Measurements from ENCODE around the gene CCL2.
A peak's percentile ranks its signal among the peaks of the same experiment; 100 is the strongest.
"Not testable (repeated sequence)": the region's sequence is repeated elsewhere in the genome, so short reads cannot be mapped to it uniquely, and the experiment has no call there.

Gene CCL2

GRCh38 chr17:34254651-34255380 is at the start of gene CCL2:
Gene CCL2, plus strand, starts transcription at chr17:34255285. Its CDS starts 65 bp downstream, at chr17:34255350.
- peak; percentile 4 for DNase-seq

- DNase-seq, result no peak
These were observed 49.7 kb upstream of the CCL2 start for GRCh38 chr17:34205401-34205800.

- DNase-seq, result no peak
These were observed 48.5 kb upstream of the CCL2 start for GRCh38 chr17:34206569-34206968.

- DNase-seq, result no peak
These were observed 47.5 kb upstream of the CCL2 start for GRCh38 chr17:34207572-34207971.

GRCh38 chr17:34218748-34219147 is 36.3 kb upstream of the CCL2 start:
- no peak for DNase-seq

GRCh38 chr17:34219405-34219804 is 35.7 kb upstream of the CCL2 start:
- DNase-seq, result no peak

GRCh38 chr17:34220045-34220751 is 34.9 kb upstream of the CCL2 start:
- no peak for DNase-seq

GRCh38 chr17:34220752-34221395 is 34.2 kb upstream of the CCL2 start:
- no peak for DNase-seq

- DNase-seq, result no peak
These were observed 33.7 kb upstream of the CCL2 start for GRCh38 chr17:34221411-34221810.

GRCh38 chr17:34222722-34223497 is 32.2 kb upstream of the CCL2 start:
- DNase-seq, result no peak

GRCh38 chr17:34225046-34225445 is 30.0 kb upstream of the CCL2 start:
- DNase-seq, result no peak

GRCh38 chr17:34226011-34226743 is 28.9 kb upstream of the CCL2 start:
- no peak for DNase-seq

- DNase-seq, result no peak
These were observed 28.4 kb upstream of the CCL2 start for GRCh38 chr17:34226744-34227034.

- DNase-seq, result not testable (repeated sequence)
These were observed 27.8 kb upstream of the CCL2 start for GRCh38 chr17:34227293-34227692.

- DNase-seq, result no peak
These were observed 27.4 kb upstream of the CCL2 start for GRCh38 chr17:34227707-34228106.

GRCh38 chr17:34228781-34229180 is 26.3 kb upstream of the CCL2 start:
- DNase-seq, result no peak

GRCh38 chr17:34230342-34230741 is 24.7 kb upstream of the CCL2 start:
- DNase-seq, result no peak

- no peak for DNase-seq
These were observed 20.5 kb upstream of the CCL2 start for GRCh38 chr17:34234616-34235015.

GRCh38 chr17:34235389-34236028 is 19.6 kb upstream of the CCL2 start:
- no peak for DNase-seq

- DNase-seq, result no peak
These were observed 18.7 kb upstream of the CCL2 start for GRCh38 chr17:34236281-34236892.

- DNase-seq, result no peak
These were observed 17.6 kb upstream of the CCL2 start for GRCh38 chr17:34237458-34237857.

- DNase-seq, result no peak
These were observed 14.0 kb upstream of the CCL2 start for GRCh38 chr17:34241062-34241461.
